Stimulated activated CD8-positive, alpha-beta memory T cell treated with anti-CD3 and anti-CD28 coated beads, Interleukin-4, amount 100 ng/mL, for 24 hours (primary cell): Measurements from ENCODE around the gene REXO4.

Experiments
- DNase-seq: peaks from one replicate; pipeline ENCODE4 v3.0.0-alpha.2; 2020; ENCODE audit warnings: low read depth

Gene REXO4

DNA sequence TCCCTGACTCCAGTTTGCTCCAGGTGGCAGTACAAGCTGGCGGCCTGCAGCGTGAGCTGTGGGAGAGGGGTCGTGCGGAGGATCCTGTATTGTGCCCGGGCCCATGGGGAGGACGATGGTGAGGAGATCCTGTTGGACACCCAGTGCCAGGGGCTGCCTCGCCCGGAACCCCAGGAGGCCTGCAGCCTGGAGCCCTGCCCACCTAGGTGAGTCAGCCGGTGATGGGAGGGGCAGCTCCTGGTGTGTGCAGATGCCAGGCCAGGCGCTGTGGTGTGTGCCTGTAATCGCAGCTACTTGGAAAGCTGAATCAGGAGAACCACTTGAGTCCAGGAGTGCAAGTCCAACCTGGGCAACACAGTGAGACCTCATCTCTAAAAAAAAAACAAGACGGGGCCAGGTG, 31.9 kb upstream of the REXO4 start:
- no peak for DNase-seq

DNA sequence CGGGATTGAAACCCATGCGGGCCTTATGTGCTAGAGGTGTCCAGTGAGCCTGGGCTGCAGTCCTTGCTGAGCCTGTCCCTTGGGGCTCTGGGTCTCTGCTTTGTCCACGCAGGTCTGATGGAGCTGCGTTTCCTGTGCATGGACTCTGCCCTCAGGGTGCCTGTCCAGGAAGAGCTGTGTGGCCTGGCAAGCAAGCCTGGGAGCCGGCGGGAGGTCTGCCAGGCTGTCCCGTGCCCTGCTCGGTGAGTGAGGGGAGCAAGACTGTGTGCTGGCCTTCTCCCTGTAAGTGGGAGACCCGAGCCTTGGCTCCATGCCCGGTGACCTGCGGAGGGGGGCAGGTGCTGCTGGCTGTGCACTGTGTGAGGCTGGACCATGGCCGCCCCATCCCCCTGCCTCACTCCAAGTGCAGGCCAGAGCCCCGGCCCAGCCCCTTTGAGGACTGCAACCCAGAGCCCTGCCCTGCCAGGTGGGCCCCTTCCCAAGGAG, 30.7 kb upstream of the REXO4 start:
- DNase-seq: no peak

DNA sequence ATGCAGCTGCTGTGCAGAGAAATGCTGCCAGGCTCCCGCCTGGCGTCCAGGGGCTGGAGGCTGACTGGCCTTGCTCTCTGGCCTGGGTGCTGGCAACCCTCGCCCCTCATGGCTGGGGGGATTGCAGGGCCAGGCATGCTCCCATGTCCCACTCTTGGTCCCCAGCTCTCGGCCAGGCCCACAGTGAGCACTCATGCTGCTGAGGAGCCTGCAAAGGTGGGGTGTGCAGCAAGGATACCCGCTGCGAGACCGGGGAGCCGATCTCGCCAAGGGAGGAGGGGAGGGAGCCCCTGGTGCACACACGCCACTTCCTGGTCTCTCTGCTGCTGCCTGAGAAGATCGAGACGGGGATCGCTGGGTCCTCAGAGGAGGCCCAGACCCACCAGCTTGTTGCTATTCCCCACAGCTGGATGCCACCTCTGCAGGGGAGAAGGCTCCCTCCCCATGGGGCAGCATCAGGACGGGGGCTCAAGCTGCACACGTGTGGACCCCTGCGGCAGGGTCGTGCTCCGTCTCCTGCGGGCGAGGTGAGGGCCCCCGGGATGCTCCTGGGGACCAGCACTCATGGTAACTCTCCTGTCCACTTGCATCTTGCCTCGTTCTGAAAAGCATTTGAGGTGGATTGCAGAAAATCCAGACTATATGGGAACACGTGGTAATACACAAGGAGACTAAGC, 27.6 kb upstream of the REXO4 start:
- no peak for DNase-seq

DNA sequence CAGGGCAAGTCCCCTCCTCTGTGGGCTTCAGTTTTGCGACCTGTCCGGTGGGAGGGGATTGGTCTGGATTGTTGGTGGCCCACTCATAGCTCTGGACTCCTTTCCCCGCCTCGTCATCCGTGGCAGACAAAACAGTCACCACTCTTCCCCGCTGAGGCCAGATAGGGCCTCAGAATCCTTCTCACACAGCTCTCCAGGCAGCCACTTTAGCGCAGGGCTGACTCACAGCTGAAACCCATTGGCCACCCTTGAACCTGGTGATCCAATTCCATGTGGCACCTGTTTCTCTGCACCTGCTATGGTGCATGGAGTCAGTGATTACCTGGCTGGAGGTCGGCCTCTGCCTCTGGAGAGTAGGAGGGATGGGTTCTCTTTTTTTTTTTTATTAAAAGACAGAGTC, 26.2 kb upstream of the REXO4 start:
- DNase-seq: no peak

DNA sequence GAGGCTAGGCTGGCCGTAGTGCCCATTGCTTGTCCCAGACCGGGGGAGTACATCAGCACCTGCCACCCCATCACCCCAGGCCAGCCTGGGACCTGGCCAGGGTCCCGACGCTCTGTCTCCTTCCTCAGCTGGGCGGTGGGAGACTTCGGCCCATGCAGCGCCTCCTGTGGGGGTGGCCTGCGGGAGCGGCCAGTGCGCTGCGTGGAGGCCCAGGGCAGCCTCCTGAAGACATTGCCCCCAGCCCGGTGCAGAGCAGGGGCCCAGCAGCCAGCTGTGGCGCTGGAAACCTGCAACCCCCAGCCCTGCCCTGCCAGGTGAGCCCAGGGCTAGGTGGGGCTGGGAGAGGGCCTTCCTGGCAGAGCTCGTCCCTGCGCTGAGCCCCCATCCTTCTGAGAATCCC, 25.4 kb upstream of the REXO4 start:
- no peak for DNase-seq

DNA sequence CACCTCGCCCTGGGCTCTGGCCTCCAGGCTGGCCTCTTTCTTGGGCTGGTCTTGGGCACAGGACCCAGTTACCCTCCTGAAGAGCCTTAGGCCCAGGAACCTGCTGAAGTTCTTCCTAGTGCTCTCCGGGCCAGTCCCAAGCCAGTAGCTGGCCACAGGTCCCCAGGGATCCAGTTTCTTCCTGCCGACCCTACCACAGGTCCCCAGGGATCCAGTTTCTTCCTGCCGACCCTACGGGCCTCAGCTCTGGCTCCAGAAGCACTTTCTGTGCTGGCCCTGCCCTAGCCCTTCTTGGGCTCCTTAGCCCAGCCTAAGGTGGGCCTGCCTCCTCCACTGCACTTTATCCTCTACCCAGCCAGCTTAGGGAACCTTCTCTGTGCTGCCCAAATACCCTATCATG, 23.8 kb upstream of the REXO4 start:
- DNase-seq: no peak

DNA sequence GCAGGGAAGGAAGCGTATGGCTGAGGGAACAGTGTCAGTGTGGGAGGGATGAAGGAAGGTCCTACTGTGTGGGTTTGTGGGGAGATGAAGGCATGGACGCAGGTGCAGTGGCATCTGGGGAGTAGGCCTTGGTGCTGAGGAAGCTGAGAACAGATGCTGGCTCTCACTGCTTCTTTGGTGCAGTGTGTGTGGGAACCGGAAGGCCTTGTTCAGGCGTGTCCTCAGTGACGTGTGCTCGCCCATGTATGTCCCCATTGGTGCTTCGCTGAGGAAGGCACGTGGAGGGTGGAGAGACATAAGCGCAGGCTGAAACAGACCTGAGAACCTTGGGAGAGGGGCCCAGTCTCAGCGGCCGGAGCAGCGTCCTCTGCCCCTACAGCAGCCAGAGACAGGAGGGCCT, 23.1 kb upstream of the REXO4 start:
- no peak for DNase-seq

DNA sequence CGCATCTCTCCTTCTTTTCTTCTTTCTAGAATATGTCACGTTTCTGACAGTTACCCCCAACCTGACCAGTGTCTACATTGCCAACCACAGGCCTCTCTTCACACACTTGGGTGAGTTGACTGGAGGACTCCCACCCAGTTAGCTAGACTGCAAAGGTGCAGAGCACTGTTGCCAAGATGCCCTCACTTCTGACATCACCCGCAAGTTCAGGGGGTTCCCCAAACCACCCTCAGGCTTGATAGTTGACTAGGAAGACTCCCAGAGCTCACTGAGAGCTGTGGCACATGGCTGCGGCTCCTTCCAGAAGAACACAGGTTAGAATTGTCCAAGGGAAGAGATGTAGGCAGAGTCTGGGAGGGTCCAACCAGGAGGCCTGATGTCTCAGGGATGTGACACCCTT, 21.5 kb upstream of the REXO4 start:
- no peak for DNase-seq

DNA sequence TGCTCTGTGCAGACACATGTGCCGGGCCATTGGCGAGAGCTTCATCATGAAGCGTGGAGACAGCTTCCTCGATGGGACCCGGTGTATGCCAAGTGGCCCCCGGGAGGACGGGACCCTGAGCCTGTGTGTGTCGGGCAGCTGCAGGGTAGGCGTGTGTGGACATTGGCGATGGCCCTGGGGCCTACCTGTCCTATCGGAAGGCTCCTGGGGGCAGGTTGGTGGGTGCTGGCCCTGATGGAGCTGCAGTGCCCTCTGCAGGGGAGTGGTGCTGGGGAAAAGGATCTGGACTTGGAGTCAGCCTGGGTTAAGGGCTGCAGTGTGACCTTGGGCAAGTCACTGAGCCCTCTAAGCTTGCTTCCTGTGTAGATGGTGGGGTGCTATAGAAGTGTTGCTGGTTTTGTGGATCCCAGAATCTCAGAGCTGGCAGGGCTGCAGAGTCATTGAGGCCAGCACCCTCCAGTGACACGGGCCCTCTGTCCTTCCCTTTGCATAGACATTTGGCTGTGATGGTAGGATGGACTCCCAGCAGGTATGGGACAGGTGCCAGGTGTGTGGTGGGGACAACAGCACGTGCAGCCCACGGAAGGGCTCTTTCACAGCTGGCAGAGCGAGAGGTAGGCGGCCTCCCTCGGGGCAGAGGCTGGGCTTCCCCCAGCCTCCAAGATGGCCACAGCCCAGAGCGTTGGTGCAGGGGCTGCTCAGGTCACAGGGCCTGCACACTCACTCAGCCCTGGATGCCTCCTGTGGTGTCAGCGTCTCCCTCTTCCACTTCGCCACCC, 20.1 kb upstream of the REXO4 start:
- DNase-seq: no peak

DNA sequence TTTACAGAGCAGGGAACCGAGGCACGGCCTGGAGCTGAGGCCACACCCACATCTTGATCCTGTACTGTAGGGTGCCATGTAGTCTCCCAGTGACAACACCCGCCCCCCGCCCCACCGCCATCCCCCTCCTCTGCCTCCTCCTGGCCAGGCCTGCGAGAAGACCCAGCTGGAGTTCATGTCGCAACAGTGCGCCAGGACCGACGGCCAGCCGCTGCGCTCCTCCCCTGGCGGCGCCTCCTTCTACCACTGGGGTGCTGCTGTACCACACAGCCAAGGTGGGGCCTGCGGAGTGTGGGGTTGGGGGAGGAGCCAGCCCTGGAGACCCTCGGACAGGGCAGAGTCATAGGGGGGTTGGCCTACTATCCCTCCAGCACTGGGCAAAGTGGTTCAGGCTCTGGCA, 18.9 kb upstream of the REXO4 start:
- no peak for DNase-seq

DNA sequence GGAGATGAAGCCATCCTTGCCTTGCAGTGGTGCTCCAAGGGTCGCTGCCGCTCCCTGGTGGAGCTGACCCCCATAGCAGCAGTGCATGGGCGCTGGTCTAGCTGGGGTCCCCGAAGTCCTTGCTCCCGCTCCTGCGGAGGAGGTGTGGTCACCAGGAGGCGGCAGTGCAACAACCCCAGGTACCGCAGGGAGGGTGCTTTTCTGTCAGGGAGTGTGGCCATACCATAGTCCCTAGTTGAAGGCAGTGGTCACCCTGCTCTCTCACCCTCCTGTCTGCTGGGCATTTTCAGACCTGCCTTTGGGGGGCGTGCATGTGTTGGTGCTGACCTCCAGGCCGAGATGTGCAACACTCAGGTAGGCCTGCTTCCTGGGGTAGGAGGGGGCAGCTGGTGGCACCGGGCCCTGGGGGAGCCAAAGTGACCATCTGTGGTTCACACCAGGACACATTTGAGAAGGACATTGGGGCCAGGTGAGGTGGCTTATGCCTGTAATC, 15.6 kb upstream of the REXO4 start:
- DNase-seq: no peak

DNA sequence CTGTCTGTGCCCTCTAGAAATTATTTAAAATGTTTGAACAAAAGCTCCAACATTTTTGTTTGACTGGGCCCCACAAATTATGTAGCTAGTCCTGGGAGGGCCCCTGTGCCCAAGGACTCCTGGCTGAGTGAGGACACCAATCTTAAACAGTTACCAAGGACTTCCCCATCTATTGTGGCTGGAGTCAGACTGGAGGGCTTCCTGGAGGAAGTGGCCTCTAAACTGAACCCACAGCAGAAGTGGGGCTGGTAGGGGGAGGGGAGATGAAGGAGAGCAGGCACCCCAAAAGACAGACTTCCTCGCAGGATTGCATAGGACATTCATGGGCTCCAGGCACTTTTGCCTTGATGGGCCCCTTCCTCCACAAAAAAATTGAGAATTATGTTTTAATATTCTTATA, 12.4 kb upstream of the REXO4 start:
- no peak for DNase-seq

DNA sequence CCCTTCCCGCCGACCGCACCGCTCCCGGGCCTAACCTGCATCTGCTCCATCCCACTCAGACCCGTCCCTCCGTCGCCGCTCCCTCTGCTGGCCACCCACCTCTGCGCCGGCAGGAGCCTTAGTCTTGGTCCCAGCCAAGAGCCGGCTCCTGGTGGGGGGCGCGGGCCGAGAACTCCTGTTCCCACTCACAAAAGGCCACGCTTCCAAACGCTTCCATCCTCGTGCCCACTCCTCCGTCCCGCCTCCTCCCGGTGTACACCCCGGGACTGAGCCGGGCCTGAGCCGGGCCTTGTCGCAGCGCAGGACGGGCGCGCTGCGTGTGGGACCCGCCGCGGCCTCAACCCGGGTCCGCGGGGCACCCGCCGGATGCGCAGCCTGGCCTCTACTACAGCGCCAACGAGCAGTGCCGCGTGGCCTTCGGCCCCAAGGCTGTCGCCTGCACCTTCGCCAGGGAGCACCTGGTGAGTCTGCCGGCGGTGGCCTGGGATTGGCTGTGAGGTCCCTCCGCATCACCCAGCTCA, 11.9 kb upstream of the REXO4 start:
- DNase-seq: no peak

DNA sequence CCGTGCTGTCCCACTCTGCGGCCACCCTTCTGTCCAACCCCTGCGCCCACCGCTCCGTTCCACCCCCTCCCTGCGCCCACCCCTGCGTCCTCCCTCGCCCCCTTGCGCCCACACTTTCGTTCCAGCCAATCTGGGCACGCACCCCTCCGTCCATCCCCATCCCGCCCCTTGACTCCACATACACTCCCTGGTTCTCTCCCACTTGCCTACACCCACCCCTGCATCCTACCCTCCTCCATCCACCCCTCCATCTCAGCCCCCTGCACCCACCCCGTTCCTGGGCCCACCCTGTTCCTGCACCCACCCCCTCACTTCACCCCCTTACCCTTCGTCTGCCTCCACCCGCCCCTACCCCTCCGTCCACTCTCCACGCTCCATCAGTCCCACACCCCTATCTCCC, 11.4 kb upstream of the REXO4 start:
- no peak for DNase-seq

DNA sequence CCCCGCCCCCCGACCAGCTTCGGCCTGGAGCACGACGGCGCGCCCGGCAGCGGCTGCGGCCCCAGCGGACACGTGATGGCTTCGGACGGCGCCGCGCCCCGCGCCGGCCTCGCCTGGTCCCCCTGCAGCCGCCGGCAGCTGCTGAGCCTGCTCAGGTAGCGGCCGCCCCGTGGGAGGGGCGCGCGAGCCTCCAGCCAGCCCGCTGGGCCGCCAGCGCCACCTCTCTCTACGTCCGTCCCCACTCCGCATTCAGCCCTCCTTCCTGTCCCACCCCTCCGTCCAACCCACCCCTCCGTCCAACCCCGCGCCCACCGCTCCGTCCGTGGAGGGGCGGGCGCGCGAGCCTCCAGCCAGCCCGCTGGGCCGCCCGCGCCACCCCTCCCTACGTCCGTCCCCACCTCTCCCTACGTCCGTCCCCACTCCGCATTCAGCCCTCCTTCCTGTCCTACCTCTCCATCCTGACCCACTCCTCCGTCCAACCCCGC, 10.8 kb upstream of the REXO4 start:
- DNase-seq: no peak

DNA sequence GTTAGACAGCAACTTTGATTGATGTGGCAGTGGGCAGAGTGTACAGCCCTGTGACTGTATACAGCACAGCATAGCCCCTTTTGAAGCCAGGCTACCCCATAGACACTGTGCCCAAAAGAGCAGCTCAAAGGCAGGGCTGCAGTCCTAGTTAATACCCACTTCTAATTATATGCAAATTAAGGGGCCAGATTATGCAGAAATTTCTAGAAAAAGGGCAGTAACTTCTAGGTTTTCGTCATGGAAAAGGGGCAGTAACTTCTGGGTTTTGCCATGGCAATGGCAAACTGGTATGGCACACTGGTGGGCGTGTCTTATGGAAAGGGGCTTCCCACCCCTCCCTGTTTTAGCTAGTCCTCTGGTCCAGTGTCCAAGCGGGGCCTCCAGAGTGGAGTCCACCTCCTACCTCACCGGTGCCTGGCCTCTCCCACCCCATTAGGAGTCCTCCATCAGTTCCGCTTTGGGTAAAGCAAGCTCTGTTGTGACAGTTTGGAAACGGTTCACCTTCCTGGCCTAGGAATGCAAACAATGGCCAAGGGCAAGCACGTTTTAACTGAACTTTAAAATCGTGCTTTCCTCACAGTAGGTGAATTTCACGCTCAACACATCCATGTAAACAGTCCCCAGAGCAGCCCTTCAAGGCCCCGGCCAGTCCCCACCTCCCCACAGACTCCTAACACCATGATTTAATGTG, 10.0 kb upstream of the REXO4 start:
- no peak for DNase-seq

DNA sequence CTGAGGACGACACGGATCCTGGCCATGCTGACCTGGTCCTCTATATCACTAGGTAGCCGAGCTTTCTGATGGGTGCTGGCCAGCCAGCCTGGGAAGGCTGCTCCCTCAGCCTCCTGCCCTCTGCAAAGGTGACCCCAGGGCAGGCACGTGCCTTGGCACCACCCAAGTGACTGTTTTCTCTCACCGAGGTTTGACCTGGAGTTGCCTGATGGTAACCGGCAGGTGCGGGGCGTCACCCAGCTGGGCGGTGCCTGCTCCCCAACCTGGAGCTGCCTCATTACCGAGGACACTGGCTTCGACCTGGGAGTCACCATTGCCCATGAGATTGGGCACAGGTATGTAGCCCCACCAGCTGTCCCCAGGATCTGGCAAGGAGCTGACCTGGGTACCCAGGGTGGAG, 8.2 kb upstream of the REXO4 start:
- no peak for DNase-seq

DNA sequence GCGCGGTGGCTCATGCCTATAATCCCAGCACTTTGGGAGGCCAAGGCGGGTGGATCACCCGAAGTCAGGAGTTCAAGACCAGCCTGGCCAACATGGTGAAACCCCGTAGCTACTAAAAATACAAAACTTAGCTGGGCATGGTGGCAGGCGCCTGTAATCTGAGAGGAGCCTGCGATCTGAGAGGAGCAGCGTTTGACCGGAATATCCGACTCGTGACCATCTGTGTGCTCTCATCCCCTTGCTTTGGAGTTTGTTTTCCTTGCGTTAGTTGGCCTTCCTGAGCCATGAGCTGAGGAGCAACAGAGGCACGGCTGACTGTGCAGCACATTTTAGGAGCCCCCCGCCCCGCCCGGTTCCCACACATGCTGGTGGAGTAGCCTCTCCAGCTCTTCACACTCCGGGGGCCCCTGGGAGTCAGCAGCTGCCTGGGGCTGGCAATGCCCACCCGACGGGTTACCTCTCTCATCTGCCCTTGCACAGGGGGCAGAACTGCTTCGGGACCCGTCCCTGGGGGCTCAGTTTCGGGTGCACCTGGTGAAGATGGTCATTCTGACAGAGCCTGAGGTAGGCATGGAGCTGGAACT, 7.3 kb upstream of the REXO4 start:
- no peak for DNase-seq

DNA sequence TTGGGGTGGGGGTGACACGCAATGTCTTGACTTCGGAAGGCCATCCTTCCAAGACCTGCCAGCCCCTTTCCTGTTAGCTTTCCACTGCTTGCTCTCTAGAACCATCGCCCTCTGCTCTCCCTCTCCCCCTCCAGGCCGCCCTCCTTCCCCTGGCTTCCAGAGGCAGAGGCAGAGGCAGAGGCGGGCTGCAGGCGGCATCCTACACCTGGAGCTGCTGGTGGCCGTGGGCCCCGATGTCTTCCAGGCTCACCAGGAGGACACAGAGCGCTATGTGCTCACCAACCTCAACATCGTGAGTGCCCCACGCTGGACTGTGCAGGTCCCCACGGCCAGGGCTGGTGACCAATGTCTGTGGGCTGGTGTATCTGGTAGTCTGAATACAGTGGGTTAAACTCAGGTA, 6.4 kb upstream of the REXO4 start:
- DNase-seq: no peak

DNA sequence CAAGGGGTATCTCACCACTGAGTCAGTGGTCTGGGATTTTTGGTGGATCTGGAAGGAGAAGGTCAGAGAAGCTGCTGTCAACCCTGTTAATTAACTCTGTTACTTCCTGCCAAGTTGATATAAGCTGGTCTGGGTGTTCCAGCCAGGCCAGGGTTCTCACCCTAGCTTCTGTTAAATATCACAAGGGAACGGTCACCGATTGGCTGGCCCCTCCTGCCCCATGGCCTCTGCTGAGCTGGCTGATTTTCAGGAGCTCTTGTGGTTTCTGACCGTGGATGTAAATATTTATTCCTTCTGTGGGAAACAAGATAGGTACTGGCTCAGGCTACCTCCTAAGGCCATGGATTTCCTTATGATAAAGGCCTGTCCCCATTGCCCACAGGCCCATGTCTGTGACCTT, 5.4 kb upstream of the REXO4 start:
- no peak for DNase-seq

DNA sequence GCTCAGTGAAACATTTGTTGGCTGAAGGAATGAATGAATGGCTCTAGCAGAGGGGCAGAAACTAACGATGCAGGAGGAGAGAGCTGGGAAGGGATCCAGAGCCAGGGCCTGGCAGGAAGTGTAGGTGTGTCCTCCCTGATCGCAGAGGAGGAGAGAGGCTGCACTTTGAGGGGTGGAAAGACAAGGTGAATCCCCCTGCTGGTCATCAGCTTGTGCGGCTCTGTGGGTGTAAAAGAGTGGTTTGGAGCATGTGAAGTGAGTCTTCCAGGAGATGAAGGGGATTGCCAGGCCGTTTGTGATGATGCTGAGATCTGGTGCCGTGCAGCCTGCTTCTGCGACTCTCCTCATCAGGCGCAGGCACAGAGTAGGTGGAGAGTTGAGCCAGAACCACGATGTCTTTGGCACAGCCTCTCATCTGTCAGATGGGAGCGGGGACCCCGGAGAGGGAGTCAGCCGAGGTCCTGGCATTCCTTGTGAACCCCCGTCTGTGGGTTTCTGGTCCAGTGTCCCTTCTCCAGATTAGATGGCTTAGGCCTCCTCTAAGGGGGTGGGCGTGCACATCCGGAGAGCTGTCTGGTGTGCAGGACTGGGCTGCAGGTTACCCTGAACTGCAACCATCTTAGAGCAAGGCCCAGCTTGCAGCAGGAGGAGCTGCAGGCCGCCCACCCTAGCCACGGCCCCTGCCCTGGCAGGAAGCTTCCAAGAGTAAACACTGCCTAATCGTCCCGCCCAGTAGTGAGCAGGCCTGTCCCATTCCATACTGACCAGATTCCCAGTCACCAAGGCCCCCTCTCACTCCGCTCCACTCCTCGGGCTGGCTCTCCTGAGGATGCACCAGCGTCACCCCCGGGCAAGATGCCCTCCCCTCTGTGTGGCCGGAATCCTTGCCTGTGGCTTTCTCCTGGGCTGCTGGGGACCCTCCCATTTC, 4.1 kb upstream of the REXO4 start, which contains the start of gene ADAMTS13:
TSS of gene ADAMTS13 (plus strand) at position 753 of the 928 bp plus-strand sequence. CDS start at position 830, 77 bp downstream.
- DNase-seq: peak; percentile 32
